NCI-H526 (cell line): ENCODE measurements around the gene PPP1R9A.

ENCODE experiments used
- DNase-seq, 2 experiments: peaks; one replicate each; lab custom pipeline; 2025; lab: John Stamatoyannopoulos, UW

PPP1R9A gene

DNA sequence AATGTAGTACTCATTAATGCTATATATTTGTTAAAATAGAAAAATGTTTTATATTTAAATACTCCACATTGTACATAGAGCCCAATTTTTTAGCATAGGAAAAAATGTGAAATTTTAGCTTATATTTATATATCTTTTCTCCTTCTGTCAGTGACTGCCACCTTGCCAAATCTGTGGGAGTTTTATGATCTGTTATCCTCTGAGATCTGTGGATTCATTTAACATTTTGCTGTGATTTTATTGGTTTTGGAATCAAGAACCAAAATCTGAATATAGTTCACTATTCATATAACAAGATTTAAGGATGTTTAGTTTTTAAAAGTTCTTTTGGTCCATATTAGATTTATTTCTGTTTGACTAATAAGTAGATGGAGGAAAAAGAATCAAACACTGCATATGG lies 127.9 kb downstream of the PPP1R9A start:
- DNase-seq, result no peak

DNA sequence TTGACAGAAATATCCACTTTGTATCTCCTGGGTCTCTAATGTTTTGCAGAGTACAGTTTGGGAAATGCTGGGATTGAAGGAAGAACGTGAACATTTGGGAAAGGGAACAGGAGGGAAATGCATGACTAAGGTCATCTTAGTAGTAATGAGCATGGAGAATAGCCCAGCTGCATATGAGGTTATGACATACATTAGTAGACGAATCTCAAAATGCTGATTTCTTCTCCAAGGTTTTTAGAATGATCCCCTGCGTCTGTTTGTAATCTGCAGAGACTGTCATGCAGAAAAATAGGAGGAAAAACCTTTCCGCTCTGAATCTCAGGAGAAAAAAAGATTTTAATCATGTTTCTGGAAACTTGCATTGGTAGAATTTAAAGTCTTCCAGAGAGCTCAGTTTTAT lies 133.6 kb downstream of the PPP1R9A start:
- no peak for DNase-seq

DNA sequence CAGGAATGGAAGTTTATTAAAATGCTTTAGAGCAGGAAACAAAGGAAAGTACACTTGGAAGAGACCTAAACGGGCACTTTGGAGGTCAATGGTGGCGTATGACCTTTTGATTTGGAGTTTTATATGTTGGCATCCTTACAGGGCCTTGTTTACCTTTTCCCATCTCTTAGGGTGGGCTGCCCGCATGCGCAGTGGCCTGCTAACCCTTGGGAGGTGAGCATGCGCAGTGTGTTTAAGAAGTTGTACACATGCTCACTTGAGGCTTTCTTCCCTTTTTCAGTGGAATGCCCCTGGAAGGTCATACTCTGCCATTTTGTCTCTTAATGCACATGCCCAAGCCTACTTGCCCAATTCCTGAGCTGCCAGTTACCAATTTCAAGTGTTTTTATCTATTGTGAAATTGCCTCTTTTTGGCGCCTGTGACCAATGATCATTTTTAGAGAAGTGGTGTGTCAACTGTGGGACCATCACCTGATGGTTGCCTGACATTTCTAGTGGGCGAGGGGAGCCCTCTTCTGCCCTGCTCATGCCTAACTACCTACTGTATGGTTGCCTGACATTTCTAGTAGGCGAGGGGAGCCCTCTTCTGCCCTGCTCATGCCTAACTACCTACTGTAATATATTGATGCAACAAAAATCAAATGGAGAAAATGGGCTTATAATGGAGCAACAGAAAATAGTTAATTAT lies 138.0 kb downstream of the PPP1R9A start:
- DNase-seq, result peak; percentile 13 to 47

DNA sequence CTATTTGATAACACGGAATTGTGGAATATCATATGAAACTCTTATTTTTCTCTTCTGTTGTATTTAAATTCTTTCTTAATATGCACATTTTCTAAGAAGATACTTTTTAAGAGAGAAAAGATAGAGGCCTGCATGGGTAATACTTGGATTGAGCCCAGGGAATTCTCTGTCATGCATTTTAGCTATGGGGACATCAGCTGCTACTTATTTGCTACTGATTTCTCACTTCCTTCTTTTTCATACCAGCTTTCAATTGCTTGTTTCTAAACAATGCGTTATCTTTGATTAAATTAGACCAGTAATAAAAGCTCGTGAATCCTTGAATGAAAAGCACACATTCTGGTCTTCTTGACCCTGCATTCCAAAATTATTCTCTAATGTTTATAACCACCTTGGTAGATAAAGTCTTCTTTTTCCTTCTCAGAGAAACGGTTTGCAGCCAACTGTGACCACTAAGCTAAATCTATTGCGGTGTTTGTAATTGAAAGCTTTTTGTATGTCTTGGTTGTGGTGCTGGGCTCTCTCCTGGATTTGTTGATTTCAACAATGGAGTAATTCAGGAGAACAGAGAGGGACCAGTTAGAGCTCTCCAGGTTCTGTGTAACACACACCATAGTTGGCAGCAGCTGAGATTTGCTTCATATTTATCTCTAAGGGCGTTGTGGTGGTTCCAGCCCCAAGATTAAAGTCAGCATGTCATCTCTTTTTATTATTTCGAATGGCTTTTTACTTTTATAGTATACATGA lies 139.3 kb downstream of the PPP1R9A start:
- DNase-seq, result no peak

DNA sequence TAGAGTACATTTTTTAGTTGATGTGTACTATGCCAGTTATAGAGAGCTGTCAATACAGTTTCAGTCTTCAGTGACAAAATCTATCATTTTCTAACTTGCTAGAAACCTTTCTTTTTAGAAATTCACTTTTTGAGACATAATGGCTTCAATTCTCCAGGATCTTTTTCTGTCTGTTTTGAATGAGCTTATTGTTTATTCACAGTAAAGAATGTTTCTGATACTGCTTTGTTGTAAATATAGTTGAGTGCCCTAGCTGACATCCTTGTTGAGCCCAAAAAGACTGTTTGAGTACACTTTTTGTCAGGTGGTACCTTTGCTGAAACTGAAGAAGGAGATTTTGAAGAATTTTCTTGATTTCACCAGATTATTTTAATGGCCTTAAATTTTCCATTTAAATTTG lies 139.9 kb downstream of the PPP1R9A start:
- no peak for DNase-seq

DNA sequence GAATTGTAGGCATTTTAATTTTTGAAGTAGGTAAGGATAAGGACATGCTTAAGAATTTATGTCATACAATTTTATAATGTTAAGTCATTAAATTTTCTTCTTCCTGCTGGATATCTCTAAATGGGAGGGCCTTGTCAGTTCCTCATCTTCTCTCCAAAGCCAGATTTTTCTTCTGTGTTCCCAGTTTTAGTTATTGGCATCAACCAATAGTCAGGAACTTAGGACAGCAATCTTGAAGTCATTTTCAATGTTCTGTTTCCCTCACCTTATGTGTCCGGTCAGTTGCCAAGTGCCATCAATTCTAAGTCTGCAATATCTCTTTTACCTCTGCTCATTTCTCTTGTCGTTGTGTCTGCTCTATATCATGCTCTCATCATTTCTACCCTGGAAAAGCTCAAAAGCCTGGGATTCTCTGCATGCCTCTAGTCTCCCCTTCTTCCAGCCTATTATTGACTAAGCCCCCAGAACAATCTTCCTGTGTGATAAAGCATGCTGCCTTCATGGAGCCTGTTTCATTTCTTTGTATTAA lies 145.2 kb downstream of the PPP1R9A start:
- no peak for DNase-seq

DNA sequence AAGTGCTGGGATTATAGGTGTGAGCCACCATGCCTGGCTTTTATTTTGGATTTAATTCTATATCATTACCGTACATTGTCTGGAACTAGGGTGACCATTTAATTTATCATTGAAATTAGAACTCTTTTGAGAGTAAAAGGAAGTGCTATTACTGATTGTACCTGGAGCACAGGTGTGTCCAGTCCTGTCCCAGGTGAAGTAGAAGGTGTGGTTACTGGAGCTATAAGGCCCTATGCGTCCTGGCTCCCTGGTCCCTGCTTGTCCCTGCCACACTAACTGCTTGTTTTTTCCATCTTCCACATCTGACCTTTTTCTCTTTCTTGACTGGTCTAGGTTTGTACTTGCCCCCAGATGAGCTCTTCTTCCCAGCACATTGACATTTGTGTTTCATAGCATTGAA lies 147.0 kb downstream of the PPP1R9A start:
- DNase-seq, result no peak

DNA sequence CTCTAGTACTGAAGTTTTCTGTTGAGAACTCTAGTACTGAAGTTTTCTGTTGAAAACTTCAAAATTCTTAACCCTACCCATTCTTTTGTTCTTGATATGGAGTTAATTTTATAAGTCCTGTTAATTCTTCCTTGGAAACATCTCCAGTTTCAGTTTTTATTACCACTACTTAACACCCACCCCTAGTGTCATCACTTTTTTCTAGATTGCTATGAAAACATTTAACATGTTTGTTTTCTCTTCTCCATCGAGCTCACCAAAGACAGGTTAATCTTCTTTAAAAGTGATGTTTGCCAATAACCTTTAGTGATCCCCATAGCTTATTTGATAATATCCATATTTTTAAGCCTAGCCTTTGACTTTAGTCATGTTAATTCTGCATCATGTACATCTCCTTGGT lies 147.9 kb downstream of the PPP1R9A start:
- no peak for DNase-seq

DNA sequence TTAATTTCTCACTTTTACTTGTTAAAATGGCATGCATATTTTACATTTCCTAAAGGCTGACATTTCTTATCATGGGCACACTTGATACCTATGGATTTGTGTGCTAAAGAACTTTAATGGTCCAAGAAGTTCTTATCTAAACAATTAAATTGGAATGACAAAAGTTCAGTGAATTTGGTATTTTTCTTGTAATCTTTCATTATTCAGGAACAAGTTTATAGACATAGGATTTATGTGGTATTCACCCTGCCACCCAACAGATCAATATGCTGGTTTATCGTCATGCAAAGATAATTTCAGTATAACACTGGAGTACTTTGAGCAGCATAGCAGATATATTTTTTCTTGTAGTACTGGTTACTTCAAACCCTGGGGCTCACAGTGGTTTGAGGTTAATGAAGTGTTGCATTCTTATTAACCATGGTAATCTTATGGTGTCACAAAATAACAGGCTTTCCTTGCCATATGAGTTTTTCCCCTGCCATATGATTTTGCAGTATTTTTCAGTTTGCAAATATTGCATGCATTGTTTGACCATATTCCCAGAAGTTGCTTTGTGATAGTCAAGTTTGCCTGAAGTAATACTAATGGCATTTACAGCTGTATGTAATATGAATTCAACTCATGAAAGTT lies 148.8 kb downstream of the PPP1R9A start:
- no peak for DNase-seq

DNA sequence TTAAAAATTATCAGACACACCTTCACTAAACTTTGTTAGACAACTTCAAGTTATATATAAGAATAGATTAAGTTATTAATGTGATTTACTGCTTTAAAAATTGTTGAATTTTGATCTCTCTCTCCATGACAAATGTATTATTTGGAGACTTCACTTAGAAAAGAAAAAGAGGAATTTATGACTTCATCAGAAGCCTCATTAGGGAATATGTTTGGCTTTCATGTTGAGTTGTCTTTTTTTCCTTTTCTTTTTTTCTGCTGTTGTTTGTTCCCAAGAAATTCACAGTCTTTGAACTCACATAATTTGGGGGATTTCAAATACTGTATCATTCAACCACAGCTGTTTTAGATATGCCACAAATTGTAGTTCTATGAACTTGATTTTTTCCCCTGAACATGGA lies 149.5 kb downstream of the PPP1R9A start:
- DNase-seq, result no peak

DNA sequence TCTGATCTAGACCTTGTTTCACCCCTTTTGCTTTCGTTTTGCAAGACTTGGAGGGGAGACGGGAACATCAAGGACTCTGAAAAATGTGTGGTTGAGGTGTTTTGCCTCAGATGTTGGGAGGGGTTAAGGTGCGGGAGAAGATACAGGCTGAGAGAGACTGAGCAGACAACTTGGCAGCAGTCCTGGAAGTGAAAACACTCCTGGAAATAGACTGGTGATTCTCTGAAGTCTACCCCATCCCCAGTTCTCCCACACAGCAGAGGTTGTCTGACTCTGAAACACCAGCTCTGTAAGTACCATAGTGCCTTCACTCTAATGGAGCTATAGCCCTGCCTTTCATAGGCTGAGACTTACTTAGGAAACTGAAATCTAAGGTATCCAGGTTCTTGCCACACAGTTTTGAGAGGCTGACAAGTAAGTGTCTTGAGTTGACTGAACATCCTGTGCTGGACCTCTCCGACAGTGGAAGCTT lies 152.5 kb downstream of the PPP1R9A start:
- DNase-seq, result no peak

DNA sequence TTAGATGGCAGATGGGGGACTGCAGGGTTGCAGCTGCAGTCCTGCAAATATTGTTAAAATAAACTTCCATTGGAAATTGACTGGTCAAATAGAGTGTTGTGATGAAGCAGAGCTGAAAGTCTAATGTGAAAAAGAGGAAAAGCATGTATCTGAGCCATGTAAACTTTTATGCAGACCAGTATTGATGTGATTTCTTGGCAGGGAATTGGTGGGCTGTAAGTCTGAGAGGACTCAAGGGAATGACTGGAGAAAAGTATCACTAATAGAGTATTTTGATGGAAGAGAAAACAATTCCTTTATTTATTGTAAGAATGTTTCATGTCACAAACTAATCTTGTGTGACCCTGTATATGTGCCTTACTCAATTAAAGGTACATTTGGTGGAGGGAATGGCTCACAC lies 155.5 kb downstream of the PPP1R9A start:
- no peak for DNase-seq

DNA sequence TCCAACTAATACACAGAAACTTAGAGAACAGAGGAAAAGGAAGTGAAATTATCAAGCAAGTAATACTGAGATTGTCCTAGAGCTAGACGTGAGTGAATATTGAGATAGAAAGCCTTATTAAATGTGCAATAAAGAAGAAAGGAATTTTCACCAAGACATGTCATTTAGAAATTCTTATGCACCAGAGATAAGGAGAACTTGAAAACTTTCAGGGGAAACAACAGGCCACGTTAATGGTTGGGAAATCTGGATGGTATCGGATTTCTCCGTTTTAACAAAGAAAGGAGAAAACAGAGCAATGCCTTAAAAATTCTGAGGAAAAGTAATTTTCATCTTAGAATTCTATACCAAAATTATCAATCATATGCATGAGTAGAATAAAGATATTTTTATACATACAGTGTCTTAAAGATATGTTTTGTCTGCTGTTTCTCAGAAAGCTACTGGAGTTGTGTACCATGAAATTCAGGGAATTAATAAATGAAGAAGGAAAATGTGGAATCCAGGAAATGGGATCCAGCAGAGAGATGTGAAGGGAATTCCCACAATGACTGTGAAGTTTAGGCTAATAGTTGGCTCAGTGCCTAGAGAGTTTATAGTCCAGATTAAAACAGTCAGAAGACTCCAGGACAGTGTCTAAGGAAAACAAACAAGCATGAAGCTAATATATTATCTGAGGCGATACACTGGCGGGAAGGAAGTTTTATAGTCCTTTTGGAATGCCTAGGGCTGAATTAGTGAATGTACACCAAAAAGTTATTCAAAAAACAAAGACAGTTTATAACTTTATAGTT lies 159.5 kb downstream of the PPP1R9A start:
- DNase-seq, result no peak

DNA sequence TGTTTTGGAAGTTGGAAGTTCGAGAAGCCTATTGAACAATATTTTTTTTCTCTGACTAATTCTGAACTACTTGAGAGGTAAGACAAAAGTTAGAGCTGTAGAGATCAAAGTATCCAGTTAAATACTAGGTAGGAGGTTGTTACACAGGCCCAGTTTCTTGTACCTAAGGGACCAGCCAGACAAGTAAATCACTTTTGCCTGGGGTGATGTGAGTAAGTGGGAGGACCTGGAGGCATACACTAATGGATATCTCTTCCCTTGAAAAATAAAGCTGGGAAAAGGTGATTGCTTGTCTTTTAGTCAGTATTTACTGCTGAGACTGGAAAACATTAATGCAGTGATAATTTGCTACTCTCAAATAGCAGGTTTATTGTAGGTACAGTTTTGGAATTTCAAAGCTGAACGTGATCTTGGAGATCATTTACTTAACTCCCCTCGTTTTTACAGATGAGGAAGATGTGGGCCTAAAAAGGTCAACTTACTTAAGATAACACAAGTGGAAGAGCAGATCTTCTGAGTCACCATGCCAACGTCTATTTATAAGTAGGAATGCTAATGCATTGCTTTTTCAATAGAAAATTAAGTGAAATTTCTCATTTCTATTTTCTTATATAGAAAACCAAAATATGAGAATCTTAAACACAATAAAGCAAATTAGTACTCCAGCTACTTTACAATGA lies 181.3 kb downstream of the PPP1R9A start:
- DNase-seq, result no peak

DNA sequence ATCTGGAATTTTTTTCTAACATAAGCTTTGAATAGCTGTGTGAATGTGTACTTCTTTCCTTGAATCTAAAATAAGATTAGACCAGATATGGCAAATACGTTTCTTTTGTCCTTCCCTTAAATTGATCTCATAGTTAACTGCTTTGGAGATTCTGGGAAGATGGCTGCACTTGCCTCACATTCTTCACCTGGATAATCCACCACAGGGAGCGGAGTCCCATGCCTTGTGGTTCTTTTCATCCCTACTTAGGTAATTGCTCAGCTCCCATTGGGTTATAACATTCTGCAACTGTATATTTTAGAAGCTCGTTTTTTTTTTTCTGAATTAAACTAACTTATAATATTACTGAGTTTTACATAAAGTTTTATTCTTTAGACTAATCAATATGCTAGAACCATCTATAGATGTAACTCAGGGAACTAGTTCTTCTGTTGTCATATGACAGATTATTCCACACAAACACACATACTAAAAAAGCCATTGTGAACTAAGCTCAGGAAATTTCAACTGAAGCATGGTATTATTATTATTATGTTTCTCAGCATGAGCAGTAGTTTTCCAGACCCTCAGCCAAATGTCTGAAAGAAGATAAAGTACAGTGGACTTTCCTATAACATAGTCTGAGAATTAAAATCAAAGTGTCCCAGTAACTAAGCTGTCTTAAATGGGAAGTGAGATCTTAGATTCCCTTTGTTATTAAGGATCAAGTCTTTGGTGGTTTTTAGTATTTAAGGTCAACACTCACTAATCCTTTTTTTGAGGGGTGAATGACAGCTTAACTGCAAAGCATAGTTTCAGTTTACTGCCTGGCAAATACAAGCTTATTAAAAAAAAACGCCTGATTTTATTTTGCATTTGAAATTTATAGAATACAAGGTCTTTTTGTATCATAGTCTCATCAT lies 182.3 kb downstream of the PPP1R9A start:
- DNase-seq, result no peak

DNA sequence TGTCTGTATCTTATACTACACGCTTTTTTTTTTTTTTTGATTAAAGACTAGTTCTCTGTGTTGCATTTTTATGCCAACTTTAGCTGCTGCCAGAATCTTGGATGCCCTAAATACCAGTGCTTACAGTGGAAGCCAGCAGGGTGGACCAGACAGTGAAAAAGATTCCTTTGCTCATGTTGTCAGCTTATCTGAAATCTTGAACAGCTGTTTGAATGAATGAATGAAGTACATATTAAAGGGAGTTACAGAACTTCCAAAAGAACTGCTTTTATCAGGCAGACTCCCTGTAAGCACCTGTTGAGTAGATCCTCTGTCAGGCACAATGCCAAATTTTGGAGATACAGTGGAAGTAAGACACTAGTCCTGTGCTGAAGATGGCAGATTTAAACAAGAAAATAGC lies 184.9 kb downstream of the PPP1R9A start:
- no peak for DNase-seq

DNA sequence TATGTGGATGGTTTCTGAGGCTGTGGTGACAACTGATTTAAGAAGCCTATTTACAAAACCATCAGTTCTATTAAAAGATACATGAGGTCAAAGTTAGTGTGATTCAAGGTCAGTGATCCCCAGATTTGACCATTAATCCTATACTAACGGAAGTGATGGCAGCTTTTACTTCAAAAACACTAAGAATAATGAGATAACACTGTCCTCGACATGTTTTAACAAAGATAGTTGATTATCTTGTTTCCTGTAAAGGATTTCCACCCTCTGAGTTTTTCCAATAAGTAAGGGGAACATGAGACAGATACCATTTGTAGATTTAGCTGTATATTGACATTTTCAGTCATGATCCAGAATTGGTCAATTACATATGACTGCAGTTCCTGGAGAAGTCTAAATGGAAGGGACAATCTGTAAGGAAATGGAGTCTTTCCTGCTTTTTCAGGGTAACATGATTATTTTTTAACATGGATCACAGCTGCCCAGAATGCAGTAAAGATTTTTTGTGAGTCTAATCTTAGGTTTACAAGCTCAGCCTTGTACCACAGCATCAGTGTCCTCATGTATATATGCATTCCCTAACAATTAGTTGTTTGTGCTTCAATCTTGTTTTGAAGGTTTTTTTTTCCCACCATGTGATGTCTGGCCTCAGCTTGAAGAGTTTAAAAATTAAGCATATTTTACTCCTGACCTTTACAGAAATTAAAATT lies 188.0 kb downstream of the PPP1R9A start:
- DNase-seq, result no peak

DNA sequence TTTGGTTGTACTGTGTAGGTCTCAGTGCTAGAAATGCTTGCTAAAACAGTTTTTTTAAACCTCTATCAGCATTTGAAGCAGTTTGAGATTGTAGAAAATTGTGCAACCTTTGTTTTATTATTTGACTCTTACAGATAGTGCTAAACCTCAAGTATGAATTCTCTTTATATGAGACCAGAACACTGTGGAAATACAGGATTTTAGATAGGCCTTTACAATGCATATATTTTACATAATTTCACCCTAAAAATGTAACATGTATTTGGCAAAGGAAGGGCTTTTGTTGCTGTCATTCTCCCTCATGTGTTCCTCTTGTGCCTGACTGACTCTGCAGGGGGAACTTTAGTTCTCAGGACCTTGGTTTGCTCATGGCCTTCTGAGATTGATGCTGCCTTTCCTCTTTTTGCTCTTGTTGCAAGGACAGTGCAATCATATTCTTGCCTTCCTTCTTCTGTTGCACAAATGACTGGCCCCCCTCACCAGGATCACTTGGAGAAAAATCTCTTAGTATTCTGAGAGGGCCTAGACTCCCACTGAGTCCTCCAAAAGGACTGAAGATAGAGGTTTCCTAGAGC lies 188.7 kb downstream of the PPP1R9A start:
- DNase-seq, result no peak

DNA sequence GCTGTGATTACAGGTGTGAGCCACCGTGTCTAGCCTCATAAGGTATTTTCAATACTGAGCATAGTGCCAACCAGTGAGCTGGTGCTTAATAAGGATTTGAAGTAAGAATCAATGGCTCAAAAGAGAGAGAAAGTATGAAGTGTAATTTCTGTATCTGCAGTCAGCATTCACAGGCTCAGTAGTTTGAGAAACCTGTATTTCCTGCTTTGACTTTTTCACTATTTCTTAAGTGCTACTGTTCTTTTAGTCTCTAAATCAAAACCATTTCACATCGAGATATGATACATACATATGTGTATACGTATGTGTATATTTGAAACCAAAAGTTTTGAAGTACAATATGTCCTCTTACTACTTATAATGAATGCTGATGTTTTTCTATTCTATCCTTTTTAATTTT lies 189.9 kb downstream of the PPP1R9A start:
- DNase-seq, result no peak
